Mesothelial cell of epicardium (in vitro differentiated cells): ENCODE results near the gene GTF2A2. TPM values are rescaled to one million over a fixed set of nuclear protein-coding genes. Genes with fewer than 3 reads are reported as not detected.
A peak's percentile ranks its signal among the peaks of the same experiment; 100 is the strongest.

ENCODE experiments used
- DNase-seq, 2 experiments: peaks; one replicate each; pipeline ENCODE4 v3.0.0; 2021; ENCODE audit warnings: low spot score in 2 of 2; ENCODE audit not compliant: unreplicated experiment in 2 of 2
- H3K27ac Mint-ChIP-seq: 2 replicates; pipeline ENCODE4 v1.8.0; 2021; ENCODE audit warnings: mixed read lengths
- H3K27me3 Mint-ChIP-seq: 2 replicates; pipeline ENCODE4 v1.8.0; 2021; ENCODE audit warnings: low read depth, mixed read lengths
- H3K36me3 Mint-ChIP-seq: 2 replicates; pipeline ENCODE4 v1.8.0; 2021; ENCODE audit warnings: mixed read lengths
- H3K4me1 Mint-ChIP-seq: 2 replicates; pipeline ENCODE4 v1.8.0; 2021; ENCODE audit warnings: mixed read lengths
- H3K4me3 Mint-ChIP-seq: 2 replicates; pipeline ENCODE4 v1.8.0; 2021; ENCODE audit warnings: mild to moderate bottlenecking, moderate library complexity, mixed read lengths
- H3K9me3 Mint-ChIP-seq: 2 replicates; pipeline ENCODE4 v1.8.0; 2021; ENCODE audit warnings: mixed read lengths
- total RNA-seq: library from RNA; stranded (reverse); gene quantifications from 3 replicates; pipeline ENCODE4 v1.2.1, GENCODE V29; 2021
- TF ChIP-seq, protein P1 (sequence below): fragments of 200-600 bp; sonication (generic); IDR thresholded peaks from one replicate; pipeline ENCODE4 v1.5.0; 2021; ENCODE audit warnings: antibody characterized with exemption; ENCODE audit not compliant: unreplicated experiment

Gene GTF2A2
- total RNA-seq, 1 donor from 2014 or later, result 78.3 TPM

DNA sequence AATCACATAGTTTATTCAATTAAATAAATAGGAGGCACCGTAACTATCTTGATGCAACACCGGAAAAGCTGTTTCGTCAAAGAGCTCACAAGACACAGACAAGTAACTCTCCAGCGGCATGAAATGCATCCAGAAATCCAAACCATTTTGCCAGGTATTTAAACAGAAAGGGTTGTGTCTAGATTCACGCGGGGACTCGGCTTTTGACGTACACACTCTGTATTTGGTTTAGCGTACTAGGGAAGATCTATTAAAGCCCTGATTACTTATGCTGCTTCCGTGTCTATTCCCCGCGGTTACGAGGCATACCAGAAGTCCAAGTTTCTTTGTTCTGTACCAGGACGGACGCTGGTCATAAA, 31.1 kb upstream of the GTF2A2 start:
- Mint-ChIP-seq H3K36me3 (peaks cover 4% of the 10 kb centered on the region), H3K27me3 (no peaks in the 10 kb centered on the region), H3K27ac (peak overlapping the region; percentile 98), H3K4me1 (peaks cover 25% of the 10 kb centered on the region), H3K9me3 (no peaks in the 10 kb centered on the region), H3K4me3 (peak overlapping the region; percentile 96)
- peak in 1 of 2 experiments; percentile 40 for DNase-seq
- TF ChIP-seq, protein P1, sequence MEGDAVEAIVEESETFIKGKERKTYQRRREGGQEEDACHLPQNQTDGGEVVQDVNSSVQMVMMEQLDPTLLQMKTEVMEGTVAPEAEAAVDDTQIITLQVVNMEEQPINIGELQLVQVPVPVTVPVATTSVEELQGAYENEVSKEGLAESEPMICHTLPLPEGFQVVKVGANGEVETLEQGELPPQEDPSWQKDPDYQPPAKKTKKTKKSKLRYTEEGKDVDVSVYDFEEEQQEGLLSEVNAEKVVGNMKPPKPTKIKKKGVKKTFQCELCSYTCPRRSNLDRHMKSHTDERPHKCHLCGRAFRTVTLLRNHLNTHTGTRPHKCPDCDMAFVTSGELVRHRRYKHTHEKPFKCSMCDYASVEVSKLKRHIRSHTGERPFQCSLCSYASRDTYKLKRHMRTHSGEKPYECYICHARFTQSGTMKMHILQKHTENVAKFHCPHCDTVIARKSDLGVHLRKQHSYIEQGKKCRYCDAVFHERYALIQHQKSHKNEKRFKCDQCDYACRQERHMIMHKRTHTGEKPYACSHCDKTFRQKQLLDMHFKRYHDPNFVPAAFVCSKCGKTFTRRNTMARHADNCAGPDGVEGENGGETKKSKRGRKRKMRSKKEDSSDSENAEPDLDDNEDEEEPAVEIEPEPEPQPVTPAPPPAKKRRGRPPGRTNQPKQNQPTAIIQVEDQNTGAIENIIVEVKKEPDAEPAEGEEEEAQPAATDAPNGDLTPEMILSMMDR, result no peak

DNA sequence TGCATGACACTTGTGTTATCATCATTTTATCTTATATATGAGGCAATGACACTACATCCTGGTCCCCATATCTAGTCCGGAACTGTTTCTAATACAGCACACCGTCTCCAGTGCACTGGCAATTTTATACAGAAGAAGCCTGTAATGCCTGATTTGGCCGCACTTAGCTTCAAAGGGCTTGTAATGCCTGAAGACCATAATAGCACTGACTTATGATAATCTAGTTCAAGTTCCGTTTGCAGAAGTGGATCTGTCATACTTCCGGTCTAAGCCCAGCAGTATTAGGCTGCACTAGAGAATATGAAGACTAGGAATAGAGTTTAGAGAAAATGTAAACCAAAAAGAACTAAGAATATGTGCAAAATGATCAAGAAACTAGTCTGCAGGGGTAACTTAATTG, 30.5 kb upstream of the GTF2A2 start:
- Mint-ChIP-seq H3K9me3 (no peaks in the 10 kb centered on the region), H3K4me1 (peaks cover 25% of the 10 kb centered on the region), H3K36me3 (peaks cover 9% of the 10 kb centered on the region), H3K4me3 (peak overlapping the region; percentile 96), H3K27me3 (no peaks in the 10 kb centered on the region), H3K27ac (peak overlapping the region; percentile 98)
- no peak for DNase-seq
- TF ChIP-seq, protein P1, result no peak

DNA sequence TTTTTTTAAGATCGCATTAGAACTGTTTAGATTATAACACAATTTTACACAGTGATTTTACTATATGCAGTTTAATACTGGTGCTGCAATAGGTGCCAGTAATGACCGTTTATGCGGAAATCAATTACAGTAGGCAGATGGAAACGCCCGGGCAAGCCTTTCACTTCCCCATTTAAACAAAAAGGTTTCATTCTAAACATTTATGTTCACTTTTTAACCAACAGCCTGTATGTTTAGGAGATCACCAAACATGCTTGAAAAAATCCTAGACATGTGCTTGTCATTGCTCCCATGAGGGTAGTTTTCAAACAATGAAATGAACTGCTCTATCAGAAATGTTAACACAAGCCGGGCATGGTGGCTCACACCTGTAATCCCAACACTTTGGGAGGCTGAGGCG, 29.1 kb upstream of the GTF2A2 start:
- H3K27me3 Mint-ChIP-seq, result no peaks in the 10 kb centered on the region
- H3K4me1 Mint-ChIP-seq, result peaks cover 25% of the 10 kb centered on the region
- TF ChIP-seq, protein P1, result no peak
- peak overlapping the region; percentile 25 for H3K27ac Mint-ChIP-seq
- H3K4me3 Mint-ChIP-seq, result peak overlapping the region; percentile 13
- no peaks in the 10 kb centered on the region for H3K9me3 Mint-ChIP-seq
- DNase-seq, result no peak
- H3K36me3 Mint-ChIP-seq, result peaks cover 14% of the 10 kb centered on the region

DNA sequence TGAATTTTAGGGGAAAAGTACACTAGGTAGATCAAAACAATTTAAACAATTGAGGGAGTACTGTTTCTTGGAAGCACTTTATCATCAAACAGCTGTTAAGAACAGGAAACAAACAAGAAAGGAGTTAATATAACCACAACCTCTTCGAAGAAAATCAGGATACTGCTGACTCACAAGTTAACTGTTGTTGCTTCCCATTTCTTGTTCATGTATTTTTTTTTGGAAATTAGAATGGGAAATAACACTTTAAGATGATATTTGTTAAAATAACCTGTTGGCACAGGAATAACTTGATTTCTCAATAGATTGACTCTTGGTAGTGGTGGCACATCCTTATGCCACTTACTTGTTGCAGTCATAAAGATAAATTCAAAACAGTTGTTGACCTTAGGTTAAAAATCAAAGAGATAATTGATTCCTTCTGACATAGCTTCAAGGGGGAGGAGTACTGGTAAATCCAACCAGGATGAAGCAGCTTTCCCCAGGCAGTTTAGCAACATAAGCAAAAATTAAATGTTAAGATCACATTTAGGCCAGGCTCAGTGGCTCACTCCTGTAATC, 28.5 kb upstream of the GTF2A2 start:
- Mint-ChIP-seq H3K9me3 (no peaks in the 10 kb centered on the region), H3K36me3 (peaks cover 16% of the 10 kb centered on the region), H3K27me3 (no peaks in the 10 kb centered on the region), H3K27ac (peak overlapping the region; percentile 25), H3K4me3 (no peak overlapping the region), H3K4me1 (peaks cover 25% of the 10 kb centered on the region)
- TF ChIP-seq, protein P1, result no peak
- DNase-seq, result no peak

DNA sequence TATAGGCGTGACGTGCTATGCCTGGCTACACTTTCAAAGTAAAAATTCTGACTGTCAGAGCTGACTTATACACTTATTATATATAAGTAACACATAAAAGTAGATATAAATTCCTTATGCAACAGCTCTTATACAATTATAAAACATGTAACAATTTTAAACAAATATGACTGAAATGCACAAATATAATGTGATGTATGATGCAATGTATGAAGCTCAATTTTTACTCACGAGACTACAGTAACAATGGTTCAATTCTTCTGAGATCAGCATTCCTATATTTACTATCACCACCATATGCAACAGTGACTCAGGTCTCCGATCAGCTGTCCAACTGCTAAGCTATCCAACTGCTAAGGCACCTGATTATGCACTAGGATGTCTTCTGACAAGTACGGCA, 23.6 kb upstream of the GTF2A2 start:
- Mint-ChIP-seq H3K9me3 (no peaks in the 10 kb centered on the region), H3K36me3 (peaks cover 39% of the 10 kb centered on the region), H3K27ac (no peak overlapping the region), H3K4me3 (no peak overlapping the region), H3K27me3 (no peaks in the 10 kb centered on the region), H3K4me1 (peaks cover 5% of the 10 kb centered on the region)
- no peak for DNase-seq
- TF ChIP-seq, protein P1, result no peak

DNA sequence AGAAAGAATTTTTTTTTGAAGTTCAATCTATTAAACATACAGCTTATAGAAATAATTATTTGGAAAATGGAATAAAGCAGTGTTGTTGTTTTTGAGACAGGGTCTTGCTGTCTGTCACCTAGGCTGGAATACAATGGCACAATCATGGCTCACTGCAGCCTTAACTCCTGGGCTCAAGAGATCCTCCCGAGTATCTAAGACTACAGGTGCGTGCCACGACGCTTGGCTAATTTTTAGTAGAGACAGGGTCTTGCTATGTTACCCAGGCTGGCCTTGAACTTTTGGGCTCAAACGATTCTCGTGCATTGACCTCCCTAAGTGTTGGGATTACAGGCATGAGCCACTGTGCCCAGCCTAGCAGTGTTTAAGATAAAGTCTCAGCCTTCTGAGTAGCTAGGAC, 23.0 kb upstream of the GTF2A2 start:
- DNase-seq, result no peak
- no peak overlapping the region for H3K4me3 Mint-ChIP-seq
- no peaks in the 10 kb centered on the region for H3K27me3 Mint-ChIP-seq
- no peaks in the 10 kb centered on the region for H3K4me1 Mint-ChIP-seq
- TF ChIP-seq, protein P1, result no peak
- peaks cover 42% of the 10 kb centered on the region for H3K36me3 Mint-ChIP-seq
- H3K27ac Mint-ChIP-seq, result no peak overlapping the region
- H3K9me3 Mint-ChIP-seq, result no peaks in the 10 kb centered on the region
